GM12878 (cell line): ENCODE data around the gene GGT5. TPM values are rescaled to one million over a fixed set of nuclear protein-coding genes. Genes with fewer than 3 reads are reported as not detected.
A peak's percentile ranks its signal among the peaks of the same experiment; 100 is the strongest.
"Not testable (repeated sequence)": the region's sequence is repeated elsewhere in the genome, so short reads cannot be mapped to it uniquely, and the experiment has no call there.

Experiments used
- ATAC-seq: fragments of 200-7000 bp; cut with Tn5 transposase; 3 replicates; pipeline ENCODE4 v1.9.1; 2020; ENCODE audit warnings: mild to moderate bottlenecking, moderate library complexity
- BruUV-seq: library from RNA; stranded (reverse); fragments of 400-500 nt; replicated peaks from 2 replicates; lab custom pipeline; 2021; lab: Mats Ljungman, UMichigan
- CTCF ChIA-PET: fragments of 300-600 bp; sonication (Branson Sonifier 250); formaldehyde crosslinking; extraction: SDS; loops from one replicate; lab custom pipeline; 2021; ENCODE audit warnings: inconsistent platforms; lab: Yijun Ruan, JAX
- POLR2A ChIA-PET: fragments of 350-600 bp; formaldehyde crosslinking; extraction: SDS; loops from one replicate; lab custom pipeline; 2021; ENCODE audit warnings: inconsistent platforms; lab: Charles Lee
- RAD21 ChIA-PET: fragments of 300-600 bp; sonication (Branson Sonifier 250); formaldehyde crosslinking; loops from one replicate; lab custom pipeline; 2023; ENCODE audit warnings: antibody characterized with exemption; ENCODE audit not compliant: unreplicated experiment; lab: Charles Lee
- SMC1A ChIA-PET: fragments of 300-600 bp; sonication (Branson Sonifier 250); formaldehyde crosslinking; loops from one replicate; lab custom pipeline; 2023; ENCODE audit not compliant: unreplicated experiment, uncharacterized antibody; lab: Charles Lee
- DNase-seq: peaks from one replicate; pipeline ENCODE4 v3.0.0-alpha.2; 2011; ENCODE audit warnings: low read depth, low spot score
- FAIRE-seq: peaks from 3 replicates; lab custom pipeline; 2011; peaks lifted over from hg19 to GRCh38; lab: Jason Lieb, UNC
- H2AFZ ChIP-seq: 2 replicates; pipeline ENCODE4 v1.6.0; 2011; ENCODE audit warnings: low read depth, low read length, control low read depth; ENCODE audit not compliant: control insufficient read depth
- H3K27ac ChIP-seq: 2 replicates; pipeline ENCODE4 v1.5.1; 2011; ENCODE audit warnings: control low read depth; ENCODE audit not compliant: control insufficient read depth, insufficient read depth
- H3K27me3 ChIP-seq, 2 experiments: replicated peaks in 1 of 2; 2 replicates each; pipeline versions ENCODE4 v1.6.0 to v1.6.1; 2011; ENCODE audit warnings: low read length in 1 of 2; ENCODE audit not compliant: control insufficient read depth in 2 of 2, insufficient read depth in 2 of 2
- H3K36me3 ChIP-seq, 2 experiments: 2 replicates each; pipeline ENCODE4 v1.5.1; 2011; ENCODE audit warnings: low read length in 1 of 2; ENCODE audit not compliant: control insufficient read depth in 2 of 2, insufficient read depth in 2 of 2
- H3K4me1 ChIP-seq: 2 replicates; pipeline ENCODE4 v1.6.1; 2011; ENCODE audit warnings: mild to moderate bottlenecking, low read length, moderate library complexity, mixed read lengths; ENCODE audit not compliant: control insufficient read depth, insufficient read depth
- H3K4me2 ChIP-seq: 2 replicates; pipeline ENCODE4 v1.6.0; 2011; ENCODE audit warnings: control low read depth; ENCODE audit not compliant: control insufficient read depth, insufficient read depth
- H3K4me3 ChIP-seq: fragments of 200-600 bp; sonication (generic); 2 replicates; pipeline ENCODE4 v1.5.1; 2016
- H3K79me2 ChIP-seq: 2 replicates; pipeline ENCODE4 v1.6.0; 2011; ENCODE audit warnings: low read length; ENCODE audit not compliant: control insufficient read depth, insufficient read depth
- H3K9ac ChIP-seq: 2 replicates; pipeline ENCODE4 v1.8.0; 2011; ENCODE audit warnings: low read length, control low read depth, mixed read lengths; ENCODE audit not compliant: control insufficient read depth, insufficient read depth
- H3K9me3 ChIP-seq: replicated peaks from 3 replicates; pipeline ENCODE4 v1.5.1; 2011; ENCODE audit warnings: mild to moderate bottlenecking, low read length; ENCODE audit not compliant: control insufficient read depth, insufficient read depth
- H4K20me1 ChIP-seq: 2 replicates; pipeline ENCODE4 v1.6.0; 2011; ENCODE audit not compliant: control insufficient read depth, insufficient read depth
- RAD51 ChIP-seq: fragments of 450-650 bp; IDR thresholded peaks from 2 replicates; pipeline ENCODE4 v1.6.1; 2016; ENCODE audit warnings: moderate library complexity, mild to moderate bottlenecking, inconsistent platforms
- WGBS: methylation state at CpG from one replicate; pipeline ENCODE4 v1.1.6; 2016; ENCODE audit warnings: low lambda C conversion rate; ENCODE audit not compliant: insufficient replicate concordance, insufficient coverage; ENCODE audit errors: missing lambda C conversion rate; 5-methylcytosine and 5-hydroxymethylcytosine counted together
- in situ Hi-C: fragments of 300-500 bp; cut with MboI; formaldehyde crosslinking; loops from 9 replicates; pipeline ENCODE4 v1.14.3; 2018; ENCODE audit warnings: mixed read lengths
- intact Hi-C: fragments of 100-400 bp; cut with micrococcal nuclease; formaldehyde crosslinking; loops from one replicate; pipeline ENCODE4 v1.14.2; 2022; ENCODE audit not compliant: unreplicated experiment
- polyA plus RNA-seq, 11 experiments: library from polyadenylated mRNA; depleted of rRNA in 4 of 11; unstranded in 6 of 11; stranded (reverse) in 5 of 11; fragments of >200 nt; fragmentation: Nextera tagmentation in 4 of 11; fragmentation: Illumina TruSeq in 1 of 11; extraction: Ambion mirVana in 4 of 11; extraction: Trizol in 1 of 11; gene quantifications; 1 replicate in 1 of 11; 2 replicates in 10 of 11; pipeline versions ENCODE4 v1.2.1 to v1.2.3, GENCODE V29; 2011 to 2016; ENCODE audit warnings: inconsistent platforms in 2 of 11, missing spikeins in 2 of 11, low read depth in 1 of 11
- total RNA-seq, 4 experiments: library from RNA; depleted of rRNA in 3 of 4; stranded (reverse); fragments of >200 nt in 3 of 4; fragmentation: Illumina TruSeq in 1 of 4; extraction: Trizol in 1 of 4; gene quantifications; 2 replicates each; pipeline versions ENCODE4 v1.2.1 to v1.2.3, GENCODE V29; 2013 to 2021

GGT5 gene
- total and polyA plus RNA-seq, 10 of the 15 experiments (the other 5 are each of a cell fraction or from before 2014, with no cell fraction given): 0.34 TPM; not detected in 9

DNA sequence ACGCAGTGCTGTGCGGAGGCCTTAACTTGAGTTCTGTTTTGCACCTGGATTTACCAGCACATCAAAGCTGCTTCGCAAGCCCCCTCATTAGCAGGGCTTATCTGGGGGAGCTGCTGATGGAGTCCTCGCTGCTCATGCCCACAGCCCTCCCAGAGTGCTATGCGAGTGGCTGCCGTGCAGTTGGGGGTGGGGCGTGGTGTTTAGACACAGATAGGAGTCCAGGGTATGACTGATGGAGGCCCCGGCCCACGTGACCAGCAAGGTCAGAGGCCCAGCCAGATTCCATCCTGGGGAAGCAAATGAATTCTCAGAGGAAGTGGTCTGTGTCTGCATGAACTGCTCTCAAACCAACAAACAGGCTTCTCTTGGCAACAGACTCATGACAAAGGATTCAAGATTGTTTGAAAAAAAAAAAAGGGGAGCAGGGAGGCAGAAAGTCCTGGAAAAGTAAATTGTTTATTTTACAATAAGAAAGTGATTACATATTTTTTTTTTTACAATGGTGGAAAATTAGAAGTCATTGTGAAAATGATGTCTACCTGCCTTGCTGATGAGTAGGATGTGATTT lies 19.5 kb upstream of the GGT5 start:
- 0 out of 2 replicates have a peak overlapping the region, but pooled peaks have one; percentile 1 for H2AFZ ChIP-seq
- H3K27ac ChIP-seq, H3K9me3 ChIP-seq, BruUV-seq, H3K9ac ChIP-seq, intact Hi-C loops, DNase-seq, FAIRE-seq, H3K27me3 ChIP-seq, SMC1A ChIA-PET, H3K4me2 ChIP-seq, POLR2A ChIA-PET, H3K4me1 ChIP-seq, RAD21 ChIA-PET, H3K79me2 ChIP-seq, in situ Hi-C loops, H4K20me1 ChIP-seq, ATAC-seq, CTCF ChIA-PET, H3K4me3 ChIP-seq: not testable (repeated sequence)
- TF ChIP-seq RAD51: peak; percentile 57; the same call in 1 of the 2 replicates
- TF ChIP-seq, all 136 proteins: peak for 1; not testable (repeated sequence) for 135
- whole genome bisulfite sequencing: 94% methylated on average over 2 of the region's 9 CpGs
- H3K36me3 ChIP-seq: not testable (repeated sequence)

DNA sequence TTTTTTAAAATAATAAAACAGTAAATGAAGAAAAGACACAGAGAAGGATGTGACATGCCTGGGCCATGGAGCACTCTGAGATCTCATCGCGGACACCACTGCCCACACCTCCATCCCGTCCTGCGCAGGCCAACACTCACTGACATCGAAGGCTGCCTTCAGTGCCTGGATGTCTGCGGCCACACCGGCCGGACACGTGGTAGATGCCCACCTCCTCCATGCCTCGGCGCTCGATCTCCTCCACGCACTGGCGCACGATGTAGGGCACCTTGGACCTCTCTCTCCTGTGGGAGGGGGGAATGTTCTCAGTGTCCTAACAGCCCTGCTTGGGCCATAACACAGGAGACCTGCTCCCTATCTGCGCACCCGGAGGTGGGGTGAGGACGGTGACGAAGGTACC lies 18.6 kb upstream of the GGT5 start:
- SMC1A ChIA-PET, BruUV-seq, H3K79me2 ChIP-seq, ATAC-seq, intact Hi-C loops, H2AFZ ChIP-seq, CTCF ChIA-PET, H3K27ac ChIP-seq, H3K36me3 ChIP-seq, H3K9ac ChIP-seq, H3K27me3 ChIP-seq, H4K20me1 ChIP-seq, FAIRE-seq, H3K4me2 ChIP-seq, DNase-seq, RAD21 ChIA-PET, POLR2A ChIA-PET, H3K4me3 ChIP-seq, in situ Hi-C loops, H3K9me3 ChIP-seq, H3K4me1 ChIP-seq: not testable (repeated sequence)
- 98% methylated on average over 17 of the region's 19 CpGs for WGBS

DNA sequence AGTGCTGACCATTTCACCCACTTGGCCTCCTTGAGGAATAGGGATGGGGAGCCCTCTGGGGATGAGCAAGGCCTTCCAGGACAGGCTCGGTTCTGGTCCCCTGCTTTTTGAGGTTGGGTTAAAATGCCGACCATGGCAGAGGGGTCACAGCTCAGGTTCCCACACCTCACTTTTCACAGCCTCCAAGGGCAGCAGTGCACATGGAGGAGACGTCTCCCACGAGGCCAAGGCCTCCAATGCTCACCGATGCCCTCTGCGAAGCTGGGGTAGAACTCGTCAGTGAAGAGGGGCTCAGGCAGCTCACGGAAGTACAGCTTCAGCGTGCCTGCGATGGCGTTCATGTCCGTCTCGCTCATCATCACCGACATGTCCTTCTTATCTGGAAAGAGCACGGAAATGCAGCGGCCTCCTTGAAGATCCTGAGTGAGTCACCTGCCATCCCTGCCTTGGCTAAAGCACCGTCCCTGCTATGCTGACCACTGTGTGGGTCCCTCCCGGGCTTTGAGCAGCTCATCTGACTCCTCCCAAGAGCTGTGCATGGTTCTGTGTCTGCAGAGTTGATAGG lies 17.4 kb upstream of the GGT5 start:
- in situ Hi-C loops, CTCF ChIA-PET, H3K4me2 ChIP-seq, RAD21 ChIA-PET, H3K36me3 ChIP-seq, H3K27me3 ChIP-seq, H3K27ac ChIP-seq, FAIRE-seq, H2AFZ ChIP-seq, H4K20me1 ChIP-seq, SMC1A ChIA-PET, DNase-seq, ATAC-seq, BruUV-seq, H3K79me2 ChIP-seq, H3K4me1 ChIP-seq, H3K4me3 ChIP-seq, intact Hi-C loops, H3K9me3 ChIP-seq, H3K9ac ChIP-seq, POLR2A ChIA-PET: not testable (repeated sequence)
- 86% methylated on average over 18 of the region's 18 CpGs for WGBS
